ENCODE measurements around the gene KLHDC8A. TPM values are rescaled to one million over a fixed set of nuclear protein-coding genes. Genes with fewer than 3 reads are reported as not detected.

The KLHDC8A gene
- total and polyA plus RNA-seq, 2 of the 4 experiments (the other 2 are of a cell fraction) = not detected

- ATAC-seq (ENCODE audit: low read depth) (no peak), DNase-seq (no peak)
- BruUV-seq (replicated peaks) = no TSS peak
- no CpG with 5 or more reads among the region's 1 CpG for WGBS, 2 experiments (ENCODE audit: extremely low coverage in 2 of 2, insufficient read length in 1 of 2)
- no peak overlapping the region for H2BK5ac ChIP-seq (ENCODE audit: low read depth, low read length, poor library complexity, severe bottlenecking)
- H3K14ac ChIP-seq (replicated peaks; ENCODE audit: low read depth, low read length) = no peak overlapping the region
- H4K5ac ChIP-seq (ENCODE audit: low read depth, low read length) = no peak overlapping the region
- in situ Hi-C loops (cut with MboI; ENCODE audit: low sequenced_read_pairs) (no loop called here), dilution Hi-C loops (cut with HindIII; ENCODE audit: low sequenced_read_pairs, unreplicated experiment) (no loop called here), intact Hi-C loops (cut with micrococcal nuclease) (no loop called here)
- CTCF ChIA-PET = no interaction called here
- H3K4me1 ChIP-seq (ENCODE audit: control insufficient read depth, insufficient read depth, low read length) = no peaks in the 10 kb centered on the region
- H3K4me2 ChIP-seq (ENCODE audit: low read depth, low read length) = no peak overlapping the region
- H3K56ac ChIP-seq (ENCODE audit: extremely low read depth, insufficient read depth, low read length) = no peak overlapping the region
- H3K23ac ChIP-seq (ENCODE audit: low read depth, low read length) = no peak overlapping the region
- H2AFZ ChIP-seq (replicated peaks; ENCODE audit: low read length, poor library complexity) = no peak overlapping the region
- no peak overlapping the region for H3K4ac ChIP-seq (ENCODE audit: low read depth, low read length)
- H2AK9ac ChIP-seq (replicated peaks; ENCODE audit: low read depth, low read length, poor library complexity) = no peak overlapping the region
- H3K9me3 ChIP-seq (ENCODE audit: control insufficient read depth, insufficient read depth, low read length) = peaks cover 2% of the 10 kb centered on the region
- H2BK20ac ChIP-seq (ENCODE audit: low read depth, low read length) = no peak overlapping the region
- no peak overlapping the region for H3K18ac ChIP-seq (ENCODE audit: low read depth, low read length)
- POLR2A ChIA-PET (ENCODE audit: unreplicated experiment) = no interaction called here
- H3K79me1 ChIP-seq (ENCODE audit: low read depth in 1 of 2, low read length in 2 of 2) = no peaks in the 10 kb centered on the region
- no peaks in the 10 kb centered on the region for H3K9me1 ChIP-seq (ENCODE audit: insufficient read depth, low read length)
- TF ChIP-seq RFX5 (IDR thresholded peaks at IDR 0.05; ENCODE audit: low read depth, low read length) (no peak), MAZ (IDR thresholded peaks at IDR 0.05; ENCODE audit: borderline replicate concordance, low read depth, low read length) (no peak), SMC3 (IDR thresholded peaks at IDR 0.05; ENCODE audit: low read depth, low read length) (no peak), CEBPB (IDR thresholded peaks at IDR 0.05; ENCODE audit: low read depth, low read length) (no peak), ELK1 (IDR thresholded peaks at IDR 0.05; ENCODE audit: borderline replicate concordance, low read depth, low read length) (no peak), NFE2L2 (IDR thresholded peaks at IDR 0.05; ENCODE audit: low read depth, low read length) (no peak), FOS (IDR thresholded peaks at IDR 0.05; ENCODE audit: low read depth, low read length) (no peak), MAFK (IDR thresholded peaks at IDR 0.05; ENCODE audit: low read depth, low read length) (no peak), MXI1 (IDR thresholded peaks at IDR 0.05; ENCODE audit: borderline replicate concordance, low read depth, low read length) (no peak), BHLHE40 (IDR thresholded peaks at IDR 0.05; ENCODE audit: low read depth, low read length) (no peak), POLR2A (IDR thresholded peaks at IDR 0.05; ENCODE audit: low read depth, low read length) (no peak), CTCF (conservative IDR thresholded peaks at IDR 0.05; ENCODE audit: low read depth, low read length) (no peak), USF2 (IDR thresholded peaks at IDR 0.05; ENCODE audit: low read depth, low read length) (no peak), RAD21 (IDR thresholded peaks at IDR 0.05; ENCODE audit: low read length) (no peak), CHD1 (IDR thresholded peaks at IDR 0.05; ENCODE audit: low read depth, low read length) (no peak), RCOR1 (IDR thresholded peaks at IDR 0.05; ENCODE audit: insufficient replicate concordance, low read length) (no peak)
- no peak overlapping the region for H2AK5ac ChIP-seq (ENCODE audit: low read depth, low read length)
- H4K91ac ChIP-seq (ENCODE audit: insufficient read depth, low read depth, low read length) = no peak overlapping the region
- no peak overlapping the region for H3K4me3 ChIP-seq (ENCODE audit: insufficient read depth, low read depth, low read length)
- H3K27me3 ChIP-seq (ENCODE audit: control insufficient read depth, insufficient read depth, low read length) = peaks cover 16% of the 10 kb centered on the region
- no peak overlapping the region for H4K8ac ChIP-seq (ENCODE audit: low read depth in 2 of 2, low read length in 2 of 2)
- no peak overlapping the region for H3K9ac ChIP-seq (ENCODE audit: low read depth, low read length)
- no peaks in the 10 kb centered on the region for H3K36me3 ChIP-seq (ENCODE audit: control insufficient read depth, insufficient read depth, low read length)
- no peak overlapping the region for H3K27ac ChIP-seq (ENCODE audit: insufficient read depth, low read length)
- no peak overlapping the region for H2BK120ac ChIP-seq (ENCODE audit: low read depth, low read length)
- H4K20me1 ChIP-seq (ENCODE audit: insufficient read depth, low read length) = no peaks in the 10 kb centered on the region
- H2BK15ac ChIP-seq (ENCODE audit: low read depth, low read length) = no peak overlapping the region
Measured at GRCh38 chr1:205392650-205393049, 35.9 kb upstream of the KLHDC8A start.

Data from IMR-90 (cell line).